IMR-90 (cell line): ENCODE data around the gene KRTAP10-5. TPM values are rescaled to one million over a fixed set of nuclear protein-coding genes. Genes with fewer than 3 reads are reported as not detected.

Source experiments
- ATAC-seq: fragments of 200-7000 bp; cut with Tn5 transposase; 2 replicates; pipeline ENCODE4 v1.9.1; 2020; ENCODE audit warnings: low read depth, mild to moderate bottlenecking, moderate library complexity
- BruUV-seq: library from RNA; stranded (reverse); fragments of 400-500 nt; replicated peaks from 2 replicates; lab custom pipeline; 2021; lab: Mats Ljungman, UMichigan
- CTCF ChIA-PET: fragments of 300-600 bp; formaldehyde crosslinking; extraction: SDS; loops from one replicate; lab custom pipeline; 2021; ENCODE audit warnings: antibody characterized with exemption; lab: Yijun Ruan, JAX
- POLR2A ChIA-PET: fragments of 300-600 bp; sonication (Branson Sonifier 250); formaldehyde crosslinking; loops from one replicate; lab custom pipeline; 2022; ENCODE audit warnings: antibody characterized with exemption; ENCODE audit not compliant: unreplicated experiment; lab: Charles Lee
- DNase-seq: peaks from one replicate; pipeline ENCODE4 v3.0.0; 2013
- H2AFZ ChIP-seq: replicated peaks from 2 replicates; pipeline ENCODE3; 2013; ENCODE audit warnings: low read length, mild to moderate bottlenecking; ENCODE audit not compliant: poor library complexity
- H2AK5ac ChIP-seq: 2 replicates; pipeline ENCODE4 v1.6.1; 2013; ENCODE audit warnings: low read depth, low read length, inconsistent platforms
- H2AK9ac ChIP-seq: replicated peaks from 2 replicates; pipeline ENCODE3; 2013; ENCODE audit warnings: mild to moderate bottlenecking, low read depth, low read length, moderate library complexity; ENCODE audit not compliant: poor library complexity
- H2BK120ac ChIP-seq: 2 replicates; pipeline ENCODE4 v1.6.1; 2013; ENCODE audit warnings: low read depth, low read length, inconsistent platforms
- H2BK15ac ChIP-seq: 3 replicates; pipeline ENCODE4 v1.6.1; 2013; ENCODE audit warnings: low read depth, low read length, inconsistent platforms
- H2BK20ac ChIP-seq: 2 replicates; pipeline ENCODE4 v1.6.1; 2013; ENCODE audit warnings: low read depth, mild to moderate bottlenecking, inconsistent platforms, low read length, moderate library complexity
- H2BK5ac ChIP-seq: 2 replicates; pipeline ENCODE4 v1.6.1; 2013; ENCODE audit warnings: mild to moderate bottlenecking, low read depth, low read length, inconsistent platforms; ENCODE audit not compliant: poor library complexity, severe bottlenecking
- H3K14ac ChIP-seq: replicated peaks from 2 replicates; pipeline ENCODE4 v1.6.1; 2013; ENCODE audit warnings: low read depth, low read length, inconsistent platforms
- H3K18ac ChIP-seq: 2 replicates; pipeline ENCODE4 v1.6.1; 2013; ENCODE audit warnings: low read depth, low read length, control low read depth
- H3K23ac ChIP-seq: 2 replicates; pipeline ENCODE4 v1.6.1; 2013; ENCODE audit warnings: low read depth, low read length, inconsistent platforms
- H3K27ac ChIP-seq: 2 replicates; pipeline ENCODE4 v1.5.1; 2013; ENCODE audit warnings: mild to moderate bottlenecking, control low read depth, low read length; ENCODE audit not compliant: insufficient read depth
- H3K27me3 ChIP-seq: 2 replicates; pipeline ENCODE4 v1.6.1; 2013; ENCODE audit warnings: low read length; ENCODE audit not compliant: control insufficient read depth, insufficient read depth
- H3K36me3 ChIP-seq: 2 replicates; pipeline ENCODE4 v1.6.1; 2013; ENCODE audit warnings: low read length, mixed read lengths; ENCODE audit not compliant: control insufficient read depth, insufficient read depth
- H3K4ac ChIP-seq: 2 replicates; pipeline ENCODE4 v1.6.1; 2013; ENCODE audit warnings: low read depth, low read length, inconsistent platforms
- H3K4me1 ChIP-seq: 2 replicates; pipeline ENCODE4 v1.6.1; 2013; ENCODE audit warnings: low read length, mixed read lengths; ENCODE audit not compliant: control insufficient read depth, insufficient read depth
- H3K4me2 ChIP-seq: 2 replicates; pipeline ENCODE4 v1.6.1; 2013; ENCODE audit warnings: low read depth, mild to moderate bottlenecking, control low read depth, low read length, moderate library complexity
- H3K4me3 ChIP-seq: 2 replicates; pipeline ENCODE4 v1.5.1; 2013; ENCODE audit warnings: low read depth, mild to moderate bottlenecking, control low read depth, low read length, moderate library complexity; ENCODE audit not compliant: insufficient read depth
- H3K56ac ChIP-seq: 2 replicates; pipeline ENCODE4 v1.6.1; 2013; ENCODE audit warnings: low read length, inconsistent platforms; ENCODE audit not compliant: insufficient read depth; ENCODE audit errors: extremely low read depth
- H3K79me1 ChIP-seq, 2 experiments: 2 replicates each; pipeline ENCODE4 v1.6.1; 2013; ENCODE audit warnings: low read length in 2 of 2, inconsistent platforms in 1 of 2, low read depth in 1 of 2
- H3K9ac ChIP-seq: 2 replicates; pipeline ENCODE4 v1.6.1; 2013; ENCODE audit warnings: low read depth, low read length, control low read depth
- H3K9me1 ChIP-seq: 2 replicates; pipeline ENCODE4 v1.6.1; 2013; ENCODE audit warnings: low read length, inconsistent platforms; ENCODE audit not compliant: insufficient read depth
- H3K9me3 ChIP-seq: 2 replicates; pipeline ENCODE4 v1.6.1; 2013; ENCODE audit warnings: low read length; ENCODE audit not compliant: control insufficient read depth, insufficient read depth
- H4K20me1 ChIP-seq: 2 replicates; pipeline ENCODE4 v1.6.1; 2013; ENCODE audit warnings: low read length, inconsistent platforms; ENCODE audit not compliant: insufficient read depth
- H4K5ac ChIP-seq: 2 replicates; pipeline ENCODE4 v1.6.1; 2013; ENCODE audit warnings: mild to moderate bottlenecking, low read depth, low read length, control low read depth
- H4K8ac ChIP-seq, 2 experiments: 2 replicates each; pipeline ENCODE4 v1.6.1; 2013; ENCODE audit warnings: low read depth in 2 of 2, low read length in 2 of 2, control low read depth in 1 of 2, inconsistent platforms in 1 of 2
- H4K91ac ChIP-seq: 2 replicates; pipeline ENCODE4 v1.6.1; 2013; ENCODE audit warnings: low read depth, low read length, inconsistent platforms; ENCODE audit not compliant: insufficient read depth
- CEBPB ChIP-seq: IDR thresholded peaks from 2 replicates; pipeline ENCODE4 v1.6.1; 2012; ENCODE audit warnings: low read depth, low read length, improper control_type of control experiment
- CHD1 ChIP-seq: IDR thresholded peaks from 2 replicates; pipeline ENCODE4 v1.6.1; 2012; ENCODE audit warnings: low read depth, low read length, improper control_type of control experiment
- ELK1 ChIP-seq: fragments of 150-350 bp; IDR thresholded peaks from 2 replicates; pipeline ENCODE4 v1.6.1; 2016; ENCODE audit warnings: low read depth, mild to moderate bottlenecking, low read length, moderate library complexity, borderline replicate concordance
- FOS ChIP-seq: fragments of 150-350 bp; IDR thresholded peaks from 2 replicates; pipeline ENCODE4 v1.6.1; 2016; ENCODE audit warnings: low read depth, low read length
- MAFK ChIP-seq: IDR thresholded peaks from 2 replicates; pipeline ENCODE4 v1.6.1; 2012; ENCODE audit warnings: low read depth, low read length, improper control_type of control experiment
- NFE2L2 ChIP-seq: fragments of 150-350 bp; IDR thresholded peaks from 2 replicates; pipeline ENCODE4 v1.6.1; 2016; ENCODE audit warnings: low read depth, mild to moderate bottlenecking, low read length
- RAD21 ChIP-seq: IDR thresholded peaks from 2 replicates; pipeline ENCODE4 v1.6.1; 2012; ENCODE audit warnings: low read length, improper control_type of control experiment
- RFX5 ChIP-seq: IDR thresholded peaks from 2 replicates; pipeline ENCODE4 v1.8.0; 2012; ENCODE audit warnings: low read depth, mild to moderate bottlenecking, low read length, moderate library complexity
- SMC3 ChIP-seq: fragments of 150-350 bp; IDR thresholded peaks from 2 replicates; pipeline ENCODE4 v1.6.1; 2016; ENCODE audit warnings: low read depth, mild to moderate bottlenecking, antibody characterized with exemption, low read length, moderate library complexity
- WGBS, 2 experiments: methylation state at CpG; one replicate each; pipeline versions ENCODE4 v1.1.5 to v1.1.7; 2013; ENCODE audit warnings: missing lambda C conversion rate in 2 of 2; ENCODE audit not compliant: insufficient read length in 1 of 2; ENCODE audit errors: extremely low coverage in 2 of 2; 5-methylcytosine and 5-hydroxymethylcytosine counted together
- dilution Hi-C: fragments of 300-500 bp; cut with HindIII; formaldehyde crosslinking; loops from one replicate; pipeline ENCODE4 v1.14.3; 2018; ENCODE audit warnings: low sequenced_read_pairs; ENCODE audit not compliant: unreplicated experiment
- in situ Hi-C: fragments of 300-500 bp; cut with MboI; formaldehyde crosslinking; loops from 3 replicates; pipeline ENCODE4 v1.14.3; 2019; ENCODE audit warnings: low sequenced_read_pairs, inconsistent platforms, mixed read lengths
- intact Hi-C: fragments of 100-400 bp; cut with micrococcal nuclease; formaldehyde crosslinking; loops from 2 replicates; pipeline ENCODE4 v1.10.0; 2022
- polyA plus RNA-seq, 3 experiments: library from polyadenylated mRNA; depleted of rRNA; stranded (reverse); fragments of >200 nt; gene quantifications; 2 replicates each; pipeline ENCODE4 v1.2.3, GENCODE V29; 2012; ENCODE audit warnings: low replicate concordance in 1 of 3
- total RNA-seq: library from RNA; depleted of rRNA; stranded (reverse); fragments of >200 nt; gene quantifications from 2 replicates; pipeline ENCODE4 v1.2.3, GENCODE V29; 2012

The KRTAP10-5 gene
- total and polyA plus RNA-seq, 2 of the 4 experiments (the other 2 are of a cell fraction): not detected

- DNase-seq: no peak
- Histone ChIP-seq H3K56ac (no peak overlapping the region), H4K91ac (no peak overlapping the region), H2AK9ac (no peak overlapping the region), H3K9me1 (no peaks in the 10 kb centered on the region), H3K4me3 (no peak overlapping the region), H2AK5ac (no peak overlapping the region), H3K14ac (no peak overlapping the region), H3K9ac (no peak overlapping the region), H2BK5ac (no peak overlapping the region), H3K18ac (no peak overlapping the region), H3K4me1 (no peaks in the 10 kb centered on the region), H3K4ac (no peak overlapping the region), H3K79me1 (no peaks in the 10 kb centered on the region), H3K23ac (no peak overlapping the region), H2AFZ (no peak overlapping the region), H3K27me3 (peaks cover 2% of the 10 kb centered on the region; the same call in 1 of the 2 replicates), H3K9me3 (peaks cover 4% of the 10 kb centered on the region), H3K27ac (no peak overlapping the region), H2BK15ac (no peak overlapping the region), H2BK20ac (no peak overlapping the region), H4K20me1 (no peaks in the 10 kb centered on the region), H3K4me2 (no peak overlapping the region), H4K8ac (no peak overlapping the region), H4K5ac (no peak overlapping the region), H3K36me3 (no peaks in the 10 kb centered on the region), H2BK120ac (no peak overlapping the region)
- POLR2A ChIA-PET: no interaction called here
- intact Hi-C loops: no loop called here
- CTCF ChIA-PET: interaction anchor here (0.6 kb wide), 1 partner anchor 31 kb away, joined by 3 read pairs; no protein-coding TSS in a partner anchor
- dilution Hi-C loops: no loop called here
- WGBS, 2 experiments: 38% methylated on average over 3 of the region's 12 CpGs; no CpG with 5 or more reads in 1 of the 2 experiments
- in situ Hi-C loops: no loop called here
- TF ChIP-seq CHD1 (no peak), ELK1 (no peak), RAD21 (no peak), RFX5 (no peak), NFE2L2 (no peak), FOS (no peak), SMC3 (no peak), MAFK (no peak), CEBPB (no peak)
- no peak for ATAC-seq
- no TSS peak for BruUV-seq
Observed at GRCh38 chr21:44568261-44568660, 12.1 kb downstream of the KRTAP10-5 start.
